ENCODE results near the gene FBXW5. TPM values are rescaled to one million over a fixed set of nuclear protein-coding genes. Genes with fewer than 3 reads are reported as not detected.

Gene FBXW5
- total RNA-seq, 1 experiment from 2014 or later, result 50.8 TPM

DNA sequence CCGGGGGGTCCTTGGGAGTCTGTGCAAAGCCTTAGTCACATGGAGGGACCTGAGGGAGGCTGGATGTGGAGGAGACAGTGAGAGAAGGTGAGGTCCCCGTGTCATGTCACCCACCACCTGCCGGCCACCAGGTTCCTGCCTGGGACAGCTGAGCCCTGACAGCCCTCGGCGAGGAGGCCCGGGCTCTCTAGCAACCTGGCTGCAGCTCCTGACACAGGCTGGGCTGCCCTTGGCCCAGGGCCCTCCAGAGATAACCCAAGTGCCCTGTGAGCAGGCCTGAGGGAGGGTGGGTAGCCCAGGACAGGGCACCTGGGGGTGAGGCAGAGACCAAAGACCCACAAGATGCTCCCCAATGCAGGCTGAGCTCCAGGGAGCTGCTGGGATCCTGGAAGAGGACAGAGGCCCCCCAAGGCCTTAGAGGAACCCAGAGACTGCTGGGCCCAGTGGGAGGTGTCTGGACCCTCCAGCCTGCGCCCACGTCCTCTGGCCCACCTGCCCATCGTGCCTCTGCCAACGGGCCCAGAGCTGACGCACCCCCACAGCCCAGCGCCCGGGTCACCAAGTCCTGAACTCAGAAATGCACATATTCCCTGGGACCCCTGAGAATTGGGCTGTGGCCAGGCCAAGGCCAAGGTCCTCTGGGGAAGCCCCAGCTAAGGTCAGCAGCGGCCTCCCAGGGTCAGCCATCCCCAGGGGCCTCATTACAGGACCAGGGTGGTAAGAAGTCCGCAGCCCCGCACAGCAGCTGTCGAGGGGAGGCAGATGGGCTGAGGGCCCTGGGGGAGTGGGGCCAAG is 24.0 kb upstream of the FBXW5 start:
- no peak overlapping the region for H3K27ac Mint-ChIP-seq (ENCODE audit: unreplicated experiment)
- no TSS peak for BruUV-seq (replicated peaks)
- H3K27me3 Mint-ChIP-seq (ENCODE audit: unreplicated experiment), result no peaks in the 10 kb centered on the region
- DNase-seq, result no peak
- H3K4me1 Mint-ChIP-seq (ENCODE audit: low read depth, unreplicated experiment), result no peaks in the 10 kb centered on the region
- no peak overlapping the region for H3K4me3 Mint-ChIP-seq (ENCODE audit: low read depth, unreplicated experiment)
- peaks cover 8% of the 10 kb centered on the region for H3K36me3 Mint-ChIP-seq (ENCODE audit: insufficient read depth, unreplicated experiment)
- intact Hi-C loops (cut with micrococcal nuclease; ENCODE audit: unreplicated experiment), result no loop called here
- TF ChIP-seq, protein P1, sequence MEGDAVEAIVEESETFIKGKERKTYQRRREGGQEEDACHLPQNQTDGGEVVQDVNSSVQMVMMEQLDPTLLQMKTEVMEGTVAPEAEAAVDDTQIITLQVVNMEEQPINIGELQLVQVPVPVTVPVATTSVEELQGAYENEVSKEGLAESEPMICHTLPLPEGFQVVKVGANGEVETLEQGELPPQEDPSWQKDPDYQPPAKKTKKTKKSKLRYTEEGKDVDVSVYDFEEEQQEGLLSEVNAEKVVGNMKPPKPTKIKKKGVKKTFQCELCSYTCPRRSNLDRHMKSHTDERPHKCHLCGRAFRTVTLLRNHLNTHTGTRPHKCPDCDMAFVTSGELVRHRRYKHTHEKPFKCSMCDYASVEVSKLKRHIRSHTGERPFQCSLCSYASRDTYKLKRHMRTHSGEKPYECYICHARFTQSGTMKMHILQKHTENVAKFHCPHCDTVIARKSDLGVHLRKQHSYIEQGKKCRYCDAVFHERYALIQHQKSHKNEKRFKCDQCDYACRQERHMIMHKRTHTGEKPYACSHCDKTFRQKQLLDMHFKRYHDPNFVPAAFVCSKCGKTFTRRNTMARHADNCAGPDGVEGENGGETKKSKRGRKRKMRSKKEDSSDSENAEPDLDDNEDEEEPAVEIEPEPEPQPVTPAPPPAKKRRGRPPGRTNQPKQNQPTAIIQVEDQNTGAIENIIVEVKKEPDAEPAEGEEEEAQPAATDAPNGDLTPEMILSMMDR (IDR thresholded peaks at IDR 0.05; ENCODE audit: unreplicated experiment), result no peak
- CTCF ChIA-PET, result interaction anchor here (0.6 kb wide), 1 partner anchor 53 kb away, joined by 8 read pairs; no protein-coding TSS in a partner anchor
- H3K9me3 Mint-ChIP-seq (ENCODE audit: low read depth, unreplicated experiment), result no peaks in the 10 kb centered on the region

DNA sequence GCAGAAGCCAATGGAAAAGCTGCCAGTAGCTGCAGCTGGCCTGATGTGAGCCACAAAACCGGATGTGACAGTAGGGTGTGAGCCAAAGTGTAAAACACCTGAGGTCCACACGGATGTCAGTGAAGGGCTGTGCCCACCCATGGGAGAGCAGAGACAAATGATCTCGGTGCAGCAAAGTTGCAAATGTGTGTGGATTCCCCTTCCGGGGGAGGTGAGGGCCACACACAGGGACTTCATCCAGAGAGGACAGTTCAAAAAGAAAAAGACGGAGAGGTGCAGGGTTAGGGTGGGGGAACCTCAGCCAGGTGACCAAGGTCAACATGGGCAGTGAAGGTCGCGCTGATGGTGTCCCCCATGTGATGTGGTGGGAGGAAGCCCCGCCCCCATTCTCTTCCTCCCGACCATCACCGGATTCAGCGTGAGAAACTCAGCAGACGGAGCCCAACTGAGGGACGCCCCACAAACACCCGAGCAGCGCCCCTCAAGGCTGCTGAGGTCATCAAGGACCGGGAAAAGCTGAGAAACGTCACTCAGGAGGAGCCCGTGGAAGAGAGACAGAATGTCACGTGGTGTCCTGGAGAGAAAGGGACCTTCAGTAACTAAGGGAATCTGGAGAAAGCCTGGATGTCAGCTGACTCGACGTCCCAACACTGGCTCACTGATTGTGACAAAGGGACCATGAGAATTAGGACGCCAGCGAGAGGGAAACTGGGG is 21.4 kb upstream of the FBXW5 start:
- CTCF ChIA-PET, result interaction anchor here (0.6 to 1.1 kb wide), 2 partner anchors 18 to 64 kb away, joined by 3 to 4 read pairs; no protein-coding TSS in a partner anchor
- no peak overlapping the region for H3K27ac Mint-ChIP-seq (ENCODE audit: unreplicated experiment)
- BruUV-seq (replicated peaks), result no TSS peak

DNA sequence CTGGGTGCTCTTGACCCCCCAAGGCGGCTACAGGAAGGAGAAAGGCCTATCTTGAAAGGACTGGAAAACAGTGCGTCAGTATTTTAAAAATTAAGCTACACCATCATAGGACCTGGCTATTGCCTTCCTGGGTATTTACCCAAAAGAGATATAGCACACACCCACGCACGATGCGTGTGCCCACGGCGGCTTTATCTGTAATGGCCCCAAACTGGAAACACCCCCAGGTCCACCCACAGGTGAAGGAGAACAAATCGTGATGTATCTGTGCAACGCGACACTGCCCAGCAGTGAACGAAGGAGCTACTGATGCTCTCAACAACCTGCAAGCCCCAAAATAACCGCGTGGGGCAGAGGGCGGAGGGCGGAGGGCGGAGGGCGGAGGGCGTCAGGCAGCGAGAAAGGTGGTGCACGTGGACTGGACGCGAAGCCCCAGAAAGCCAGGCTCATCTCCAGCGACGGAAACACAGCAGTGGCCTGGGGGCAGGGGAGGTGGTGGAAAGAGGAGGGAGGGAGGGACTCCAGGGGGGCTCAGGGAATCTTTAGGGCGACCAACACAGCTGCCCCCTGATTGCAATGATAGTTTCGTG is 20.4 kb upstream of the FBXW5 start:
- no peaks in the 10 kb centered on the region for H3K9me3 Mint-ChIP-seq (ENCODE audit: low read depth, unreplicated experiment)
- no TSS peak for BruUV-seq (replicated peaks)
- no peak overlapping the region for H3K27ac Mint-ChIP-seq (ENCODE audit: unreplicated experiment)
- no peak for DNase-seq
- TF ChIP-seq, protein P1 (IDR thresholded peaks at IDR 0.05; ENCODE audit: unreplicated experiment), result no peak
- H3K4me3 Mint-ChIP-seq (ENCODE audit: low read depth, unreplicated experiment), result no peak overlapping the region
- H3K36me3 Mint-ChIP-seq (ENCODE audit: insufficient read depth, unreplicated experiment), result peaks cover 11% of the 10 kb centered on the region
- intact Hi-C loops (cut with micrococcal nuclease; ENCODE audit: unreplicated experiment), result no loop called here
- H3K27me3 Mint-ChIP-seq (ENCODE audit: unreplicated experiment), result no peaks in the 10 kb centered on the region
- no peaks in the 10 kb centered on the region for H3K4me1 Mint-ChIP-seq (ENCODE audit: low read depth, unreplicated experiment)
- CTCF ChIA-PET, result interaction anchor here (1.1 kb wide), 1 partner anchor 17 kb away, joined by 3 read pairs; no protein-coding TSS in a partner anchor

More for the DNA sequence above, 21.4 kb upstream of the FBXW5 start:
- Mint-ChIP-seq H3K4me1 (ENCODE audit: low read depth, unreplicated experiment) (no peaks in the 10 kb centered on the region), H3K27me3 (ENCODE audit: unreplicated experiment) (no peaks in the 10 kb centered on the region), H3K9me3 (ENCODE audit: low read depth, unreplicated experiment) (no peaks in the 10 kb centered on the region), H3K36me3 (ENCODE audit: insufficient read depth, unreplicated experiment) (peaks cover 11% of the 10 kb centered on the region), H3K4me3 (ENCODE audit: low read depth, unreplicated experiment) (no peak overlapping the region)
- TF ChIP-seq, protein P1 (IDR thresholded peaks at IDR 0.05; ENCODE audit: unreplicated experiment), result no peak
- intact Hi-C loops (cut with micrococcal nuclease; ENCODE audit: unreplicated experiment), result no loop called here
- no peak for DNase-seq

DNA sequence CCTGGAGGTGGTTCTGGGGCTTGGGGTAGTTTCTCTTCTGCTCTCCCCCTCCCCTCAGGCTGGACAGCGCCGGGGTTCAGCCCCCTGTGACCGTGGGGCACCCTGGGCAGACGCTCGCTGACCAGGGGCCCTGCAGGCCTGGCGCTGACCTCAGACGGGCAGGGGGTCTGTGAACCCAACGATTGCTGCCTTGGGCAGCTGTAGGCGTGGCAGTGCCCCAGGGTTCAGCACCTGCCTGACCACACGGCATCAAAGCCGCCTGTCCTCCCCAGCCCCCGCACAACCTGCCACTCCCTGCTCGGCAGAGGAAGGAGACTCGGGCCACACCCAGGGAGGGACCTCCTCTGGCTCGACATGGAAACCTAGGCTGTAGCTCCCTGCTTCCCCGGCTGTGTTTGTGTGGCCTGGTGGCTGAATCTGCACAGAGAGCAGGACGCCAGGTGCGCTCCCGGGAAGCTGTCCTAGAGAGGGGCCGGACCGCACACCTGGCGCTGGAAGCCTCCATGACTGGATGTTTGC is 19.7 kb upstream of the FBXW5 start:
- no peak overlapping the region for H3K4me3 Mint-ChIP-seq (ENCODE audit: low read depth, unreplicated experiment)
- H3K27me3 Mint-ChIP-seq (ENCODE audit: unreplicated experiment), result no peaks in the 10 kb centered on the region

More for the DNA sequence above, 19.7 kb upstream of the FBXW5 start:
- no peaks in the 10 kb centered on the region for H3K9me3 Mint-ChIP-seq (ENCODE audit: low read depth, unreplicated experiment)
- DNase-seq, result peak; percentile 51
- BruUV-seq (replicated peaks), result no TSS peak
- H3K36me3 Mint-ChIP-seq (ENCODE audit: insufficient read depth, unreplicated experiment), result peaks cover 11% of the 10 kb centered on the region
- intact Hi-C loops (cut with micrococcal nuclease; ENCODE audit: unreplicated experiment), result no loop called here
- CTCF ChIA-PET, result no interaction called here
- TF ChIP-seq, protein P1 (IDR thresholded peaks at IDR 0.05; ENCODE audit: unreplicated experiment), result no peak
- no peaks in the 10 kb centered on the region for H3K4me1 Mint-ChIP-seq (ENCODE audit: low read depth, unreplicated experiment)
- no peak overlapping the region for H3K27ac Mint-ChIP-seq (ENCODE audit: unreplicated experiment)
